Measurements from ENCODE around the gene ST3GAL6. TPM values are rescaled to one million over a fixed set of nuclear protein-coding genes. Genes with fewer than 3 reads are reported as not detected.

The ST3GAL6 gene
- total and polyA plus RNA-seq, 2 of the 8 experiments (the other 6 are each of a cell fraction or from before 2014, with no cell fraction given): 3.3 to 6.1 TPM

DNA sequence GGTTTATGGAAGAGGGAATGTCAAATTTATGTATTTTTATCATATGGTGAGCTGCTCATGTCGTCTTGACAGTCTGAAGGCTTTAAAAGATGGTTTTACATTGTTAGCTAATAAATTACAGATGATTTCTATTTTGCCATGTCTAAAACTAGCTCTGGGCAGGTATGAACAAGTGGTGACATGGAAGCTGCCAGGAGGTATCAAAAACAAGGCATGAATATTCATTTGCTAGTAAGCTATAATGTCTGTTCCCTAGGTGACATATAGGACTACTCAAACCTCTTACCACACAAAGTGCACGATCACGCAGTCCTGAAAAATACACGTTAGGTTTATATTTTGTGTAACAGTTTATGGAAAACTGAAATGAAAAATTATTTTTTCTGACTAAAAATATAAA is 34.8 kb downstream of the ST3GAL6 start (continued):
- TF ChIP-seq, protein P1, sequence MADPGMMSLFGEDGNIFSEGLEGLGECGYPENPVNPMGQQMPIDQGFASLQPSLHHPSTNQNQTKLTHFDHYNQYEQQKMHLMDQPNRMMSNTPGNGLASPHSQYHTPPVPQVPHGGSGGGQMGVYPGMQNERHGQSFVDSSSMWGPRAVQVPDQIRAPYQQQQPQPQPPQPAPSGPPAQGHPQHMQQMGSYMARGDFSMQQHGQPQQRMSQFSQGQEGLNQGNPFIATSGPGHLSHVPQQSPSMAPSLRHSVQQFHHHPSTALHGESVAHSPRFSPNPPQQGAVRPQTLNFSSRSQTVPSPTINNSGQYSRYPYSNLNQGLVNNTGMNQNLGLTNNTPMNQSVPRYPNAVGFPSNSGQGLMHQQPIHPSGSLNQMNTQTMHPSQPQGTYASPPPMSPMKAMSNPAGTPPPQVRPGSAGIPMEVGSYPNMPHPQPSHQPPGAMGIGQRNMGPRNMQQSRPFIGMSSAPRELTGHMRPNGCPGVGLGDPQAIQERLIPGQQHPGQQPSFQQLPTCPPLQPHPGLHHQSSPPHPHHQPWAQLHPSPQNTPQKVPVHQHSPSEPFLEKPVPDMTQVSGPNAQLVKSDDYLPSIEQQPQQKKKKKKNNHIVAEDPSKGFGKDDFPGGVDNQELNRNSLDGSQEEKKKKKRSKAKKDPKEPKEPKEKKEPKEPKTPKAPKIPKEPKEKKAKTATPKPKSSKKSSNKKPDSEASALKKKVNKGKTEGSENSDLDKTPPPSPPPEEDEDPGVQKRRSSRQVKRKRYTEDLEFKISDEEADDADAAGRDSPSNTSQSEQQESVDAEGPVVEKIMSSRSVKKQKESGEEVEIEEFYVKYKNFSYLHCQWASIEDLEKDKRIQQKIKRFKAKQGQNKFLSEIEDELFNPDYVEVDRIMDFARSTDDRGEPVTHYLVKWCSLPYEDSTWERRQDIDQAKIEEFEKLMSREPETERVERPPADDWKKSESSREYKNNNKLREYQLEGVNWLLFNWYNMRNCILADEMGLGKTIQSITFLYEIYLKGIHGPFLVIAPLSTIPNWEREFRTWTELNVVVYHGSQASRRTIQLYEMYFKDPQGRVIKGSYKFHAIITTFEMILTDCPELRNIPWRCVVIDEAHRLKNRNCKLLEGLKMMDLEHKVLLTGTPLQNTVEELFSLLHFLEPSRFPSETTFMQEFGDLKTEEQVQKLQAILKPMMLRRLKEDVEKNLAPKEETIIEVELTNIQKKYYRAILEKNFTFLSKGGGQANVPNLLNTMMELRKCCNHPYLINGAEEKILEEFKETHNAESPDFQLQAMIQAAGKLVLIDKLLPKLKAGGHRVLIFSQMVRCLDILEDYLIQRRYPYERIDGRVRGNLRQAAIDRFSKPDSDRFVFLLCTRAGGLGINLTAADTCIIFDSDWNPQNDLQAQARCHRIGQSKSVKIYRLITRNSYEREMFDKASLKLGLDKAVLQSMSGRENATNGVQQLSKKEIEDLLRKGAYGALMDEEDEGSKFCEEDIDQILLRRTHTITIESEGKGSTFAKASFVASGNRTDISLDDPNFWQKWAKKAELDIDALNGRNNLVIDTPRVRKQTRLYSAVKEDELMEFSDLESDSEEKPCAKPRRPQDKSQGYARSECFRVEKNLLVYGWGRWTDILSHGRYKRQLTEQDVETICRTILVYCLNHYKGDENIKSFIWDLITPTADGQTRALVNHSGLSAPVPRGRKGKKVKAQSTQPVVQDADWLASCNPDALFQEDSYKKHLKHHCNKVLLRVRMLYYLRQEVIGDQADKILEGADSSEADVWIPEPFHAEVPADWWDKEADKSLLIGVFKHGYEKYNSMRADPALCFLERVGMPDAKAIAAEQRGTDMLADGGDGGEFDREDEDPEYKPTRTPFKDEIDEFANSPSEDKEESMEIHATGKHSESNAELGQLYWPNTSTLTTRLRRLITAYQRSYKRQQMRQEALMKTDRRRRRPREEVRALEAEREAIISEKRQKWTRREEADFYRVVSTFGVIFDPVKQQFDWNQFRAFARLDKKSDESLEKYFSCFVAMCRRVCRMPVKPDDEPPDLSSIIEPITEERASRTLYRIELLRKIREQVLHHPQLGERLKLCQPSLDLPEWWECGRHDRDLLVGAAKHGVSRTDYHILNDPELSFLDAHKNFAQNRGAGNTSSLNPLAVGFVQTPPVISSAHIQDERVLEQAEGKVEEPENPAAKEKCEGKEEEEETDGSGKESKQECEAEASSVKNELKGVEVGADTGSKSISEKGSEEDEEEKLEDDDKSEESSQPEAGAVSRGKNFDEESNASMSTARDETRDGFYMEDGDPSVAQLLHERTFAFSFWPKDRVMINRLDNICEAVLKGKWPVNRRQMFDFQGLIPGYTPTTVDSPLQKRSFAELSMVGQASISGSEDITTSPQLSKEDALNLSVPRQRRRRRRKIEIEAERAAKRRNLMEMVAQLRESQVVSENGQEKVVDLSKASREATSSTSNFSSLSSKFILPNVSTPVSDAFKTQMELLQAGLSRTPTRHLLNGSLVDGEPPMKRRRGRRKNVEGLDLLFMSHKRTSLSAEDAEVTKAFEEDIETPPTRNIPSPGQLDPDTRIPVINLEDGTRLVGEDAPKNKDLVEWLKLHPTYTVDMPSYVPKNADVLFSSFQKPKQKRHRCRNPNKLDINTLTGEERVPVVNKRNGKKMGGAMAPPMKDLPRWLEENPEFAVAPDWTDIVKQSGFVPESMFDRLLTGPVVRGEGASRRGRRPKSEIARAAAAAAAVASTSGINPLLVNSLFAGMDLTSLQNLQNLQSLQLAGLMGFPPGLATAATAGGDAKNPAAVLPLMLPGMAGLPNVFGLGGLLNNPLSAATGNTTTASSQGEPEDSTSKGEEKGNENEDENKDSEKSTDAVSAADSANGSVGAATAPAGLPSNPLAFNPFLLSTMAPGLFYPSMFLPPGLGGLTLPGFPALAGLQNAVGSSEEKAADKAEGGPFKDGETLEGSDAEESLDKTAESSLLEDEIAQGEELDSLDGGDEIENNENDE (IDR thresholded peaks at IDR 0.05; ENCODE audit: insufficient replicate concordance, low read length): no peak
- TF ChIP-seq EGR1 (IDR thresholded peaks at IDR 0.05; ENCODE audit: borderline replicate concordance, low read depth, low read length) (no peak), SIX5 (IDR thresholded peaks at IDR 0.05; ENCODE audit: low read depth, low read length) (no peak), RBBP5 (IDR thresholded peaks at IDR 0.05; ENCODE audit: borderline replicate concordance, low read depth, low read length) (no peak), SP4 (IDR thresholded peaks at IDR 0.05; ENCODE audit: low read length) (no peak), FOSL1 (IDR thresholded peaks at IDR 0.05; ENCODE audit: insufficient read depth, low read depth, low read length) (no peak), SIRT6 (IDR thresholded peaks at IDR 0.05; ENCODE audit: low read length) (no peak), SP2 (IDR thresholded peaks at IDR 0.05; ENCODE audit: low read length) (no peak)
- TF ChIP-seq, protein P2, sequence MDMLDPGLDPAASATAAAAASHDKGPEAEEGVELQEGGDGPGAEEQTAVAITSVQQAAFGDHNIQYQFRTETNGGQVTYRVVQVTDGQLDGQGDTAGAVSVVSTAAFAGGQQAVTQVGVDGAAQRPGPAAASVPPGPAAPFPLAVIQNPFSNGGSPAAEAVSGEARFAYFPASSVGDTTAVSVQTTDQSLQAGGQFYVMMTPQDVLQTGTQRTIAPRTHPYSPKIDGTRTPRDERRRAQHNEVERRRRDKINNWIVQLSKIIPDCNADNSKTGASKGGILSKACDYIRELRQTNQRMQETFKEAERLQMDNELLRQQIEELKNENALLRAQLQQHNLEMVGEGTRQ (IDR thresholded peaks at IDR 0.05; ENCODE audit: low read length): no peak
- TF ChIP-seq, protein P3, sequence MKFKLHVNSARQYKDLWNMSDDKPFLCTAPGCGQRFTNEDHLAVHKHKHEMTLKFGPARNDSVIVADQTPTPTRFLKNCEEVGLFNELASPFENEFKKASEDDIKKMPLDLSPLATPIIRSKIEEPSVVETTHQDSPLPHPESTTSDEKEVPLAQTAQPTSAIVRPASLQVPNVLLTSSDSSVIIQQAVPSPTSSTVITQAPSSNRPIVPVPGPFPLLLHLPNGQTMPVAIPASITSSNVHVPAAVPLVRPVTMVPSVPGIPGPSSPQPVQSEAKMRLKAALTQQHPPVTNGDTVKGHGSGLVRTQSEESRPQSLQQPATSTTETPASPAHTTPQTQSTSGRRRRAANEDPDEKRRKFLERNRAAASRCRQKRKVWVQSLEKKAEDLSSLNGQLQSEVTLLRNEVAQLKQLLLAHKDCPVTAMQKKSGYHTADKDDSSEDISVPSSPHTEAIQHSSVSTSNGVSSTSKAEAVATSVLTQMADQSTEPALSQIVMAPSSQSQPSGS (IDR thresholded peaks at IDR 0.05; ENCODE audit: low read length): no peak
